MM.1S (cell line): ENCODE measurements around the gene GLYATL1B.

ENCODE experiments used
- CTCF ChIP-seq: fragments of 300-600 bp; sonication (generic); IDR thresholded peaks from 2 replicates; pipeline ENCODE4 v1.5.1; 2016; ENCODE audit warnings: antibody characterized with exemption, low read length, mixed read lengths
- EZH2 ChIP-seq: fragments of 300-600 bp; sonication (generic); optimal IDR thresholded peaks from 2 replicates; pipeline ENCODE3; 2017; ENCODE audit warnings: low read depth, mild to moderate bottlenecking, antibody characterized with exemption, low read length, mixed read lengths
- EZH2phosphoT487 ChIP-seq: fragments of 300-600 bp; sonication (generic); IDR thresholded peaks from 2 replicates; pipeline ENCODE4 v1.6.1; 2018; ENCODE audit warnings: antibody characterized with exemption, low read length

GRCh38 chr11:59102259-59102765 is 16.2 kb downstream of the GLYATL1B start:
- TF ChIP-seq CTCF: peak; percentile 60
- TF ChIP-seq EZH2: no peak
- no peak for TF ChIP-seq EZH2phosphoT487
